ENCODE measurements around the gene KCP.

DNA sequence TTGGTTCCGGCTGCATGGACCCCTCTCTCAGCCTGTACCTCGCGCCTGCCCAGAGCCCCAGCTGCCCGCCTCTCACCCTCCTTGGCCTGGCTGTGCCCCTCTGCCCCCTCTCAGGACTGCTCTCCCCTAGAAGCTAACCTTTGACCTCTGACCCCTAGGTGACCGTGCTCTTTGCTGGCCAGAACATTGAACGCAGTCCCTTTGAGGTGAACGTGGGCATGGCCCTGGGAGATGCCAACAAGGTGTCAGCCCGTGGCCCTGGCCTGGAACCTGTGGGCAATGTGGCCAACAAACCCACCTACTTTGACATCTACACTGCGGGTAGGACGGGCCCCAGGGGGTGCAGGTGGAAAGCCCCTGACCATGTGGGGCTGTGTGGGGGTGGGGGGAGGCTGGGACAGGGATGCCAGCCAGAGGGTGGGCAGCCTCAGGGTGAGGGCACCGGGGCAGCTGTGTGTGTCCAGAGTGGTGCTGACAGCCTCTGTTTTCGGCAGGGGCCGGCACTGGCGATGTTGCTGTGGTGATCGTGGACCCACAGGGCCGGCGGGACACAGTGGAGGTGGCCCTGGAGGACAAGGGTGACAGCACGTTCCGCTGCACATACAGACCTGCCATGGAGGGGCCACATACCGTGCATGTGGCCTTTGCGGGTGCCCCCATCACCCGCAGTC lies 72.3 kb downstream of the KCP start:
- TF ChIP-seq, protein P1, sequence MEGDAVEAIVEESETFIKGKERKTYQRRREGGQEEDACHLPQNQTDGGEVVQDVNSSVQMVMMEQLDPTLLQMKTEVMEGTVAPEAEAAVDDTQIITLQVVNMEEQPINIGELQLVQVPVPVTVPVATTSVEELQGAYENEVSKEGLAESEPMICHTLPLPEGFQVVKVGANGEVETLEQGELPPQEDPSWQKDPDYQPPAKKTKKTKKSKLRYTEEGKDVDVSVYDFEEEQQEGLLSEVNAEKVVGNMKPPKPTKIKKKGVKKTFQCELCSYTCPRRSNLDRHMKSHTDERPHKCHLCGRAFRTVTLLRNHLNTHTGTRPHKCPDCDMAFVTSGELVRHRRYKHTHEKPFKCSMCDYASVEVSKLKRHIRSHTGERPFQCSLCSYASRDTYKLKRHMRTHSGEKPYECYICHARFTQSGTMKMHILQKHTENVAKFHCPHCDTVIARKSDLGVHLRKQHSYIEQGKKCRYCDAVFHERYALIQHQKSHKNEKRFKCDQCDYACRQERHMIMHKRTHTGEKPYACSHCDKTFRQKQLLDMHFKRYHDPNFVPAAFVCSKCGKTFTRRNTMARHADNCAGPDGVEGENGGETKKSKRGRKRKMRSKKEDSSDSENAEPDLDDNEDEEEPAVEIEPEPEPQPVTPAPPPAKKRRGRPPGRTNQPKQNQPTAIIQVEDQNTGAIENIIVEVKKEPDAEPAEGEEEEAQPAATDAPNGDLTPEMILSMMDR (IDR thresholded peaks at IDR 0.05; ENCODE audit: low read depth, low read length) = no peak
- no peak for TF ChIP-seq EZH2phosphoT487 (IDR thresholded peaks at IDR 0.05; ENCODE audit: low read depth)

All from OCI-LY3 (cell line).